ENCODE results near the gene VAPB.

- TF ChIP-seq ZNF121 (tag by site-specific recombination; IDR thresholded peaks at IDR 0.05) (no peak), ZNF24 (tag by site-specific recombination; IDR thresholded peaks at IDR 0.05) (no peak), CTCF (tag by site-specific recombination; IDR thresholded peaks at IDR 0.05) (no peak), ZSCAN30 (tag by site-specific recombination; IDR thresholded peaks at IDR 0.05) (no peak), YY1 (tag by site-specific recombination; IDR thresholded peaks at IDR 0.05) (no peak), ZNF18 (tag by site-specific recombination; IDR thresholded peaks at IDR 0.05) (no peak)
These were observed at the start of gene VAPB for GRCh38 chr20:58388882-58389323.

All from HEK293 (cell line).